Mesodermal cell (in vitro differentiated cells): ENCODE data around the gene HDAC1.

Experiments
- H3K27ac ChIP-seq: 2 replicates; pipeline ENCODE4 v1.7.0; 2013; ENCODE audit warnings: mild to moderate bottlenecking, low read depth, low read length, moderate library complexity; ENCODE audit not compliant: severe bottlenecking
- H3K36me3 ChIP-seq: 2 replicates; pipeline ENCODE4 v1.7.1; 2013; ENCODE audit warnings: mild to moderate bottlenecking, low read length, moderate library complexity; ENCODE audit not compliant: control insufficient read depth, insufficient read depth
- H3K4me1 ChIP-seq: one replicate; pipeline ENCODE4 v1.7.1; 2013; ENCODE audit warnings: mild to moderate bottlenecking, low read length; ENCODE audit not compliant: insufficient read depth, control insufficient read depth, poor library complexity, severe bottlenecking
- H3K4me3 ChIP-seq: 2 replicates; pipeline ENCODE4 v1.7.0; 2013; ENCODE audit warnings: low read length, control low read depth, mild to moderate bottlenecking; ENCODE audit not compliant: insufficient read depth, poor library complexity, severe bottlenecking; ENCODE audit errors: extremely low read depth
- H3K9me3 ChIP-seq: 2 replicates; pipeline ENCODE4 v1.7.1; 2013; ENCODE audit warnings: mild to moderate bottlenecking, low read length, moderate library complexity; ENCODE audit not compliant: control insufficient read depth
- WGBS, 2 experiments: methylation state at CpG; one replicate each; pipeline ENCODE4 v1.1.5; 2013; ENCODE audit warnings: missing lambda C conversion rate in 2 of 2; ENCODE audit not compliant: insufficient coverage in 2 of 2; 5-methylcytosine and 5-hydroxymethylcytosine counted together

HDAC1 gene

DNA sequence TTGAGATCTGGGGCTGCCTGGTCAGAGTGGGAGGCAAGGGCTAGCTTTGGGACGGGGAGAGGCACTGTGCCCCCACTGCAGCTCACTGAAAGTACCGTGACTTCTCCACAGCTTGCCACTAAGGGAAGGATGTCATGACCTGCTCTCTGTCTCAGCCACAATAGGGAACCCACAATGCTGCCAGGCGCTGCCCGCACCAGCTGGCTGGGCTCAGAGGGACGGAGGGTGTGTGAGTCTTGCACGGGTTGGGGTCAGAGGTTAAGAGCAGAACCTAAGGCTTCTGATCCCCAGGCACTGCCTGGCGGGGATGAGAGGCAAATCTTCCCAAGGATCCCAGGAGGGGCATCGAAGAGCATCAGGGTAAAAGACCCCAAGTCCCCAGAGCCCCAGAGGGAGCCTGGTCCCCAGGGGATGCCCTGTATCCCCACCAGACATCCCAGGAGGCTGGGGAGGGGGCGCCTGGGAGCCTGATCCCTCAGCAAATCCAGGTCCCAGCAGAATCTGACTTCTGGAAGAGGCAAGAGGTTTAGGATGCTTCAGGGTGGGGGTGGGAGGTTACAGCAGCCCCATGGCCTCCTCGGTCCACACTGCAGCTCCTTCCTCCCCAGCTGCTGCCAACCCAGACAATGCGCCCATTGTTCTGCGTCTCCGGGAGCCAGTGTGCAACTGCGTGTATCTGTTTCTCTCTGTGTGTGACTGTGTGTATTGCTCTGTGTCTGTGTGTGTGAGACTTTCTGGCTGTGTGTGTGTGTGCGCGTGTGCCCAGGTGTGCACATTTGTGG, 46.2 kb downstream of the HDAC1 start:
- WGBS, 2 experiments = 66 to 77% methylated on average over 7 to 12 of the region's 16 CpGs
- H3K27ac ChIP-seq = peak overlapping the region; percentile 87

DNA sequence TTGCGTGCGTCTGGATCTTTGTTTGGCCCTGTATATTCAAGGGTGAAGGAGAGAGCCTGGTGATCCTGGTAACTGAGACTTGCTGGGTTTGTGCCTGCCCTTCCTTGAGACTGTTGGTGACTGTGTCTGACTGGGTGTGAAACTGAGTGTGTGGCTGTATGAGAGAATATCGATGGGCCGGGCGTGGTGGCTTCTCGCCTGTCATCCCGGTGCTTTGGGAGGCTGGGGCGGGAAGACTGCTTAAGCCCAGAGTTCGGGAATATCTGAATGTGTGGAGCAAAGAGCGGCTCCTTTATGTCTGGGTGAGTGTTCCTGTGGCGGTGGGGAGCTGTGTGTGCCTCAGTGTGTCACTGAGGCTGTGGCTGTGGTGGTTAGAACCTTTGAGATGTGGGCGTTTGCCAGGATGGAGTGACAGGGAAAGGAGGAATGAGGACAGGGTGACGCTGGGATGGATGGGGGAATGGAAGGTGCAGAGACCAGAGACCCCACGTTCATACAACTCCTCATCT, 46.8 kb downstream of the HDAC1 start:
- H3K36me3 ChIP-seq = peaks cover 17% of the 10 kb centered on the region
- 89 to 91% methylated on average over 12 of the region's 14 CpGs for WGBS, 2 experiments
- peak overlapping the region; percentile 87 for H3K27ac ChIP-seq
- H3K9me3 ChIP-seq = no peaks in the 10 kb centered on the region
- H3K4me3 ChIP-seq = no peak overlapping the region
- peaks cover 42% of the 10 kb centered on the region for H3K4me1 ChIP-seq

More for the DNA sequence above, 46.2 kb downstream of the HDAC1 start:
- peaks cover 48% of the 10 kb centered on the region for H3K4me1 ChIP-seq
- no peaks in the 10 kb centered on the region for H3K9me3 ChIP-seq
- H3K36me3 ChIP-seq = peaks cover 23% of the 10 kb centered on the region
- no peak overlapping the region for H3K4me3 ChIP-seq

- H3K36me3 ChIP-seq = peaks cover 9% of the 10 kb centered on the region
- peak overlapping the region; percentile 87 for H3K27ac ChIP-seq
- H3K4me1 ChIP-seq = peaks cover 37% of the 10 kb centered on the region
- H3K4me3 ChIP-seq = no peak overlapping the region
- H3K9me3 ChIP-seq = no peaks in the 10 kb centered on the region
- 74 to 95% methylated on average over 2 to 4 of the region's 5 CpGs for WGBS, 2 experiments
Measured at GRCh38 chr1:32339363-32339978, 47.6 kb downstream of the HDAC1 start.

DNA sequence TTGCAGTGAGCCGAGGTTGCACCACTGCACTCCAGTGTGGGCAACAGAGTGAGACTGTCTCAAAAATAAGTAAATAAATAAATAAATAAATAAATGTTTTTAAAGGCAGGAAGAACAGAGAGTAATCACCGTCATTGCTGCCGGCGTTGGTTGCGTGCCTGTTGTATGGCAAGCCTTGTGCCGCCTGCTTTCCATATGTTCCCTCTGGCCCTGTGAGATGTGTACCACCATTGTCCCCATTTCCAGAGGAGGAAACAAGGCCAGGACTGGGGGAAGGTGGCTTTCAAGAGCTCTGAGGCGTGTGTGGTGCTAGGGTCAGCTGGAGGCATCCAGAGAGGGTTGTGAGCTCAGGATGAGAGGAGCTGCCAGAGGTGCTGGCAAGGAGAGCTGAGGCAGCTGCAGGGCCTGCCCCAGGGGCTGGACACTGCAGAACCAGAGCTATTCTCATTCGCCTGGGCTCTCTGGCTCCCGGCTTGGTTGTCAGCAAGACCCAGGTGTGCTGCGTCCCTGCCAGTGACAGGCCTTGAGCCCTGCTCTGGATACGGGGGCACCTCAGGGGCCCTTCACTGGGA, 49.4 kb downstream of the HDAC1 start:
- Histone ChIP-seq H3K9me3 (no peaks in the 10 kb centered on the region), H3K36me3 (no peaks in the 10 kb centered on the region), H3K4me3 (no peak overlapping the region), H3K4me1 (peaks cover 37% of the 10 kb centered on the region), H3K27ac (no peak overlapping the region)
- WGBS, 2 experiments = 89 to 96% methylated on average over 5 to 10 of the region's 11 CpGs

DNA sequence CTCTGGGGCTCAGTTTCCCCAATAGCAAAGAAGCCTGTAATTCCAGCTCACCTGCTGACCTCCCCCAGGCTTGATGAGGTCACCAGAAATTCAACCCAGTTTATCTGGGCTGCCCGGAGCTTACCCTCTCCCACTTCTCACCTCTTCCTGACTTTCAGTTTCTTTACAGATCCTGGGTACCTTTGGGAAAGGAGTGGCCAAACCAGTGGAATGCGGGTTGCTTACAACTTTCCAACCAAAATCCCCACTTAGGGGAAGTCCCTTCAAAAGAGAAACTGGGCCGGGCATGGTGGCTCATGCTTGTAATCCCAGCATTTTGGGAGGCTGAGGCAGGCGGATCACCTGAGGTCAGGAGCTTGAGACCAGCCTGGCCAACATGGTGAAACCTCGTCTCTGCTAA, 50.1 kb downstream of the HDAC1 start:
- WGBS, 2 experiments = 64 to 85% methylated on average over 3 to 5 of the region's 5 CpGs

DNA sequence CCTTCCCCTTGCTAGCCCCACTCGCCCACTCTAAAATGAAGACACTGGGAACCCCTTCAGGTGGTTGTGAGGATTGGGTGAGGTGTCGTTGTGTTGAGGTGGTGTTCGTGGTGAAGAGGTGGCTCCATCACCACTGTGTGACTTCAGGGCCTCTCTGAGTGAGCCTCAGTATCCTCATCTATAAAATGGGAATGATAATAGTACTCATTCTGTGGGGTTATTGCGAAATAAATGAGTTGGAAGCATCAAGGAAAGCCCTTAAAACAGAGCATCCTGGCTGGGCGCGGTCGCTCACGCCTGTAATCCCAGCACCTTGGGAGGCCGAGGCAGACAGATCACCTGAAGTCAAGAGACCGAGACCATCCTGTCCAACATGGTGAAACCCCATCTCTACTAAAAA, 50.8 kb downstream of the HDAC1 start:
- 88 to 97% methylated on average over 8 of the region's 10 CpGs for WGBS, 2 experiments
- peaks cover 25% of the 10 kb centered on the region for H3K4me1 ChIP-seq
- no peaks in the 10 kb centered on the region for H3K36me3 ChIP-seq
- H3K4me3 ChIP-seq = no peak overlapping the region
- H3K9me3 ChIP-seq = no peaks in the 10 kb centered on the region
- no peak overlapping the region for H3K27ac ChIP-seq

More for the DNA sequence above, 50.1 kb downstream of the HDAC1 start:
- Histone ChIP-seq H3K36me3 (no peaks in the 10 kb centered on the region), H3K4me1 (peaks cover 32% of the 10 kb centered on the region), H3K9me3 (no peaks in the 10 kb centered on the region), H3K4me3 (no peak overlapping the region), H3K27ac (no peak overlapping the region)

DNA sequence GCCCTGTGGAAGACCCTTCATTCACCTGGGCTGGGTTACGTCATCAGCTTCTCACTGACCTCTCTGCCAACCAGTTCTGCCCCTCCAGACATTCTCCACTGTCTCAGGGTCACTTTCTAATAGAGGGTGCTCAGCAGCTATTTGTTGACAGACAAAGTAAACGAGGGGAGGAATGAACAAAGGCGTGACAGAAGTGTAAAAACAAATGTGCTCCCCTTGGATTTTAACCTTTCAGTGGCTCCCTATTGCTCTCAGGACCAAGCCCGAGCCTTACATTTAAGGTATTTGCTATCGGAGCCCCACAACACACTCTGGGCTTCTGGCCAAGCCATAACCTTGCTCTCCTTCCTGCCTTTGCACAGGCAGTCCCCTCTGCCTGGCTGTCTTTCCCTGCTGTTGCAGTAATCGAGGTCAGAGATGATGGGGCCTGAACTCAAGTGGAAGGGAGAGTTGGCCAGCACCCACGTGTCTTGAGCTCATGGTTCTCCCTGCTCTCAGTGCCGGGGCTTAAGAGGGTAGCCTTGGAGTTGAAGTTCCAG, 53.5 kb downstream of the HDAC1 start:
- Histone ChIP-seq H3K9me3 (peaks cover 3% of the 10 kb centered on the region), H3K4me3 (no peak overlapping the region), H3K4me1 (peaks cover 4% of the 10 kb centered on the region), H3K27ac (no peak overlapping the region), H3K36me3 (no peaks in the 10 kb centered on the region)
- WGBS, 2 experiments = 87 to 94% methylated on average over 7 of the region's 8 CpGs

GRCh38 chr1:32346532-32347157, 54.8 kb downstream of the HDAC1 start:
- WGBS, 2 experiments = 86 to 89% methylated on average over 7 of the region's 9 CpGs
- Histone ChIP-seq H3K36me3 (no peaks in the 10 kb centered on the region), H3K4me3 (no peak overlapping the region), H3K4me1 (peaks cover 4% of the 10 kb centered on the region), H3K9me3 (peaks cover 9% of the 10 kb centered on the region), H3K27ac (no peak overlapping the region)

DNA sequence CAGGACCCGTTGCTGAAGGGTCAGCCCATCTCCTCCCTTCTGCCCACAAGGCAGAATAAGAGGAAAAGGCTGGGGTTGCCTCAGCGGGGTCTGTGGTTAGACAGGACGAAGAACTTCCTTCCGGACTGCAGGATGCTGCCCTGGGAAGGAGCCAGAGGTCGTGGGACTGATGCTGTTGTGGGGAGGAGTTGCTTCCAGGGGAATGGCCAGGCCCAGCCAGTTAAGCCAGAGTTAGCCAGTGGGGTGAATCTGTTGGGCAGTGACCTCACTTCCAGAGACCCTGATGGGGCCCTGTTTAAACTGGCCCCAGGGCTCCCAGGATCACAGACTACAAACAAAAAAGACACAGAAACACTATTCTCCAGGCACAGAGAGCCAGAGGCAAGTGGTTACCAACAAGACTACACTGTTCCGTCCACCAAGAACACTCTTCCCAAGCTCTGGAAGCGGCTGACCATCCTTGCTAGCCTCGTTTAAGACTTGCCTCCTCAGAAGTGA, 57.4 kb downstream of the HDAC1 start:
- peaks cover 26% of the 10 kb centered on the region for H3K4me1 ChIP-seq
- no peaks in the 10 kb centered on the region for H3K36me3 ChIP-seq
- peaks cover 9% of the 10 kb centered on the region for H3K9me3 ChIP-seq
- H3K4me3 ChIP-seq = no peak overlapping the region
- peak overlapping the region; percentile 62 for H3K27ac ChIP-seq
- 81% methylated on average over 4 to 7 of the region's 8 CpGs for WGBS, 2 experiments

DNA sequence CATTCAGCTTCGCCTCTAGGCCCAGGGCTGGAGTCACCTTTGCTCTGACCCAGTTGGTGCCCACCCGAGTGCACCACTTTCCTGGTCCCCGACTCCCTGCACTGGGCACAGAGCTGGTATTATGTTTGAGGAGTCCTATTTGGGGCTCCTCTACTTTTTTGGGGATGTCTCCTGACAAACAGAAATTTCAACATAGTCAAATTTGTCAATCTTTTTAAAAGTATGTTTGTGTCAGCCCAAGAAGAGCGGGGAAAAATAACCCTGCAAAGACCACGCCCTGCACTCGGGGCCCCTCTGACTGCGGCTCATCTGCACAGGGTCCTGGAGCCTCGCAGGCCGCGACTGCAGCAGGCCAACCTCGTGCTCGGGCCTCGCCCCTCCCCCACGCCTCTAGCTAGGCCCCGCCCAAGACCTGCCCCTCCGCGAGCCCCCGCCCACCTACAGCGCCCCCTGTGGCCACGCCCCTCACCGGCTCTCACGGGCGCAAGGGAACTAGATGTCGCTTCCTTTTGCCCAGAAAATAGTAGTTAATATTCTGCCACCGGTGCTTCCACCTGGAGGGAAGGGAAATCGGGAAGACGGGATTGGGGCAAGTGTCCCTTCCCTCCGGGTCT, 59.0 kb downstream of the HDAC1 start:
- Histone ChIP-seq H3K27ac (peak overlapping the region; percentile 74), H3K4me1 (peaks cover 27% of the 10 kb centered on the region), H3K9me3 (peaks cover 9% of the 10 kb centered on the region), H3K4me3 (peak overlapping the region; percentile 59), H3K36me3 (no peaks in the 10 kb centered on the region)
- WGBS, 2 experiments = 21 to 26% methylated on average over 13 to 21 of the region's 28 CpGs
